GM19324 (cell line): ENCODE measurements around the gene MCCC2.
"Not testable (repeated sequence)": the region's sequence is repeated elsewhere in the genome, so short reads cannot be mapped to it uniquely, and the experiment has no call there.

ENCODE experiments used
- ATAC-seq: cut with Tn5 transposase; IDR thresholded peaks from one replicate; pipeline ENCODE4 v1.9.1; 2021; ENCODE audit warnings: mild to moderate bottlenecking, moderate library complexity; ENCODE audit not compliant: unreplicated experiment, low FRiP score

MCCC2 gene

GRCh38 chr5:71586941-71587765, at the start of gene MCCC2:
Gene MCCC2, plus strand, starts transcription at chr5:71587340. Its CDS starts 86 bp downstream, at chr5:71587426.
- peak; percentile 99 for ATAC-seq

- ATAC-seq = no peak
These were observed 49.5 kb upstream of the MCCC2 start for GRCh38 chr5:71537687-71538086.

- ATAC-seq = not testable (repeated sequence)
These were observed 36.3 kb upstream of the MCCC2 start for GRCh38 chr5:71550885-71551284.

GRCh38 chr5:71551582-71551981, 35.6 kb upstream of the MCCC2 start:
- not testable (repeated sequence) for ATAC-seq

- not testable (repeated sequence) for ATAC-seq
These were observed 35.0 kb upstream of the MCCC2 start for GRCh38 chr5:71552026-71552749.

- no peak for ATAC-seq
These were observed 24.0 kb upstream of the MCCC2 start for GRCh38 chr5:71563161-71563560.

- ATAC-seq = no peak
These were observed 22.2 kb upstream of the MCCC2 start for GRCh38 chr5:71564895-71565294.

GRCh38 chr5:71569748-71570509, 17.2 kb upstream of the MCCC2 start:
- no peak for ATAC-seq

- ATAC-seq = not testable (repeated sequence)
These were observed 15.3 kb upstream of the MCCC2 start for GRCh38 chr5:71571811-71572210.

- no peak for ATAC-seq
These were observed 13.5 kb upstream of the MCCC2 start for GRCh38 chr5:71573591-71573990.

- not testable (repeated sequence) for ATAC-seq
These were observed 11.6 kb upstream of the MCCC2 start for GRCh38 chr5:71575588-71575987.

GRCh38 chr5:71576241-71576640, 10.9 kb upstream of the MCCC2 start:
- ATAC-seq = no peak

GRCh38 chr5:71577839-71578238, 9.3 kb upstream of the MCCC2 start:
- ATAC-seq = not testable (repeated sequence)

- no peak for ATAC-seq
These were observed 4.1 kb upstream of the MCCC2 start for GRCh38 chr5:71582945-71583584.

- no peak for ATAC-seq
These were observed 844 bp upstream of the MCCC2 start for GRCh38 chr5:71586052-71586940.

GRCh38 chr5:71587766-71588532, 809 bp downstream of the MCCC2 start:
- peak; percentile 8 for ATAC-seq

GRCh38 chr5:71588533-71588885, 1.4 kb downstream of the MCCC2 start:
- ATAC-seq = no peak

GRCh38 chr5:71589903-71590302, 2.8 kb downstream of the MCCC2 start:
- no peak for ATAC-seq

- ATAC-seq = no peak
These were observed 4.0 kb downstream of the MCCC2 start for GRCh38 chr5:71591100-71591499.
